Measurements from ENCODE around the gene IFNGR2.

Gene IFNGR2

DNA sequence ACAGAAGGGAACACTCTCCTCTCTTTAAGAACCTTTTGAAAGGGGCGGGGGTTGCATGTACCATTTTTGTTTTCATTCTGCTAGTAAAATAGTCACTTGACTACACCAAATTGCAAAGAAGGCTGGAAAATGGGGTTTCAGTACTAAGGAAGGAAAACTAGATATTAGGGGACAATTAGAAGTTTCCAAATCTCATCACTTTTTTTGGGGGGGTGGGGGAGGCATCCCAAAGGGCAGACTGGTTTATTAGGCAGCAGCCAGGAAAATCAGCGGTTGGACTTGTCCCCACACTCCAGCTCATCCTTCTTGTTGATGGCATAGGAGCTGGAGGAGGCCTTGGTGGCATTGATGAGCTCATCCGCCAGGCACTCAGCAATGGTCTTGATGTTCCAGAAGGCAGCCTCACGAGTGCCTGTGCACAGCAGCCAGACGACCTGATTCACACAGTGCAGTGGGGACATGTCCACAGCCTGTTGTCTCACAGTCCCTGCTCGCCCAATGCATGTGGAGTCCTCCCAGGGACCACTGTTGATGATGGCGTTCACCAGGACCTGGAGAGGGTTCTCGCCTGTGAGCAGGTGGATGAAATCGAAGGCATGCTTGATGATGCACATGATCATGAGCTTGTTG lies 78.2 kb downstream of the IFNGR2 start (continued):
- TF ChIP-seq ZNF548 (tag by site-specific recombination; IDR thresholded peaks at IDR 0.05) = no peak
- no peak for TF ChIP-seq ZNF645 (tag by site-specific recombination; IDR thresholded peaks at IDR 0.05)
- TF ChIP-seq ZXDB (tag by site-specific recombination; IDR thresholded peaks at IDR 0.05) = no peak
- TF ChIP-seq ZBTB48 (tag by site-specific recombination; IDR thresholded peaks at IDR 0.05) = peak; percentile 21; the same call in 1 of the 2 replicates
- TF ChIP-seq ZNF561 (tag by site-specific recombination; IDR thresholded peaks at IDR 0.05; ENCODE audit: borderline replicate concordance) = no peak
- no peak for TF ChIP-seq ZNF132 (tag by site-specific recombination; IDR thresholded peaks at IDR 0.05; ENCODE audit: borderline replicate concordance)
- TF ChIP-seq ZBTB17 (tag by site-specific recombination; IDR thresholded peaks at IDR 0.05) = peak; percentile 61
- no peak for TF ChIP-seq ZNF585B (tag by site-specific recombination; IDR thresholded peaks at IDR 0.05)
- no peak for TF ChIP-seq ZNF624 (tag by site-specific recombination; IDR thresholded peaks at IDR 0.05)
- TF ChIP-seq, protein P1, sequence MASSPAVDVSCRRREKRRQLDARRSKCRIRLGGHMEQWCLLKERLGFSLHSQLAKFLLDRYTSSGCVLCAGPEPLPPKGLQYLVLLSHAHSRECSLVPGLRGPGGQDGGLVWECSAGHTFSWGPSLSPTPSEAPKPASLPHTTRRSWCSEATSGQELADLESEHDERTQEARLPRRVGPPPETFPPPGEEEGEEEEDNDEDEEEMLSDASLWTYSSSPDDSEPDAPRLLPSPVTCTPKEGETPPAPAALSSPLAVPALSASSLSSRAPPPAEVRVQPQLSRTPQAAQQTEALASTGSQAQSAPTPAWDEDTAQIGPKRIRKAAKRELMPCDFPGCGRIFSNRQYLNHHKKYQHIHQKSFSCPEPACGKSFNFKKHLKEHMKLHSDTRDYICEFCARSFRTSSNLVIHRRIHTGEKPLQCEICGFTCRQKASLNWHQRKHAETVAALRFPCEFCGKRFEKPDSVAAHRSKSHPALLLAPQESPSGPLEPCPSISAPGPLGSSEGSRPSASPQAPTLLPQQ (tag by site-specific recombination; IDR thresholded peaks at IDR 0.05) = 0 out of 2 replicates have a peak, but pooled peaks have one; percentile 17
- no peak for TF ChIP-seq BCL11B (tag by site-specific recombination; IDR thresholded peaks at IDR 0.05; ENCODE audit: low read depth)
- TF ChIP-seq ZNF549 (tag by site-specific recombination; IDR thresholded peaks at IDR 0.05) = no peak
- no peak for TF ChIP-seq ZBTB44 (tag by site-specific recombination; IDR thresholded peaks at IDR 0.05)
- TF ChIP-seq ZNF426 (tag by site-specific recombination; IDR thresholded peaks at IDR 0.05) = no peak
- TF ChIP-seq PRDM10 (tag by site-specific recombination; IDR thresholded peaks at IDR 0.05) = peak; percentile 92
- TF ChIP-seq ZNF184 (tag by site-specific recombination; IDR thresholded peaks at IDR 0.05) = 0 out of 2 replicates have a peak, but pooled peaks have one; percentile 17
- TF ChIP-seq, protein P2, sequence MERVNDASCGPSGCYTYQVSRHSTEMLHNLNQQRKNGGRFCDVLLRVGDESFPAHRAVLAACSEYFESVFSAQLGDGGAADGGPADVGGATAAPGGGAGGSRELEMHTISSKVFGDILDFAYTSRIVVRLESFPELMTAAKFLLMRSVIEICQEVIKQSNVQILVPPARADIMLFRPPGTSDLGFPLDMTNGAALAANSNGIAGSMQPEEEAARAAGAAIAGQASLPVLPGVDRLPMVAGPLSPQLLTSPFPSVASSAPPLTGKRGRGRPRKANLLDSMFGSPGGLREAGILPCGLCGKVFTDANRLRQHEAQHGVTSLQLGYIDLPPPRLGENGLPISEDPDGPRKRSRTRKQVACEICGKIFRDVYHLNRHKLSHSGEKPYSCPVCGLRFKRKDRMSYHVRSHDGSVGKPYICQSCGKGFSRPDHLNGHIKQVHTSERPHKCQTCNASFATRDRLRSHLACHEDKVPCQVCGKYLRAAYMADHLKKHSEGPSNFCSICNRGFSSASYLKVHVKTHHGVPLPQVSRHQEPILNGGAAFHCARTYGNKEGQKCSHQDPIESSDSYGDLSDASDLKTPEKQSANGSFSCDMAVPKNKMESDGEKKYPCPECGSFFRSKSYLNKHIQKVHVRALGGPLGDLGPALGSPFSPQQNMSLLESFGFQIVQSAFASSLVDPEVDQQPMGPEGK (tag by site-specific recombination; IDR thresholded peaks at IDR 0.05) = 0 out of 2 replicates have a peak, but pooled peaks have one; percentile 39
- TF ChIP-seq TRIM28 (IDR thresholded peaks at IDR 0.05; ENCODE audit: borderline replicate concordance, low read length) = no peak
- 0 out of 2 replicates have a peak, but pooled peaks have one; percentile 31 for TF ChIP-seq ZNF600 (tag by site-specific recombination; IDR thresholded peaks at IDR 0.05)
- no peak for TF ChIP-seq FEZF1 (tag by site-specific recombination; IDR thresholded peaks at IDR 0.05)
- TF ChIP-seq ZNF112 (tag by site-specific recombination; IDR thresholded peaks at IDR 0.05) = no peak
- no peak for TF ChIP-seq ZNF266 (tag by site-specific recombination; IDR thresholded peaks at IDR 0.05; ENCODE audit: low read depth)
- TF ChIP-seq BCL11A (tag by site-specific recombination; IDR thresholded peaks at IDR 0.05; ENCODE audit: low read depth) = no peak
